ENCODE data around the gene ENO3. TPM values are rescaled to one million over a fixed set of nuclear protein-coding genes. Genes with fewer than 3 reads are reported as not detected.

Gene ENO3
- total RNA-seq, 1 experiment from 2014 or later = 24.6 TPM

GRCh38 chr17:4928881-4929280 is 22.0 kb upstream of the ENO3 start:
- ATAC-seq = no peak
- no peaks in the 10 kb centered on the region for H3K36me3 ChIP-seq (ENCODE audit: control insufficient read depth in 1 of 2, insufficient read depth in 2 of 2, low read length in 2 of 2)
- H3K27ac ChIP-seq (ENCODE audit: low read depth, low read length) = no peak overlapping the region
- intact Hi-C loops (cut with micrococcal nuclease) = no loop called here
- H3K4me3 ChIP-seq (replicated peaks in 1 of 2; ENCODE audit: low read depth in 1 of 2, low read length in 2 of 2) = no peak overlapping the region
- H3K27me3 ChIP-seq (ENCODE audit: insufficient read depth, low read length) = no peaks in the 10 kb centered on the region
- no TSS peak for BruUV-seq (replicated peaks)
- CTCF ChIA-PET = no interaction called here
- no peaks in the 10 kb centered on the region for H3K79me2 ChIP-seq (ENCODE audit: insufficient read depth, low read length)
- H4K20me1 ChIP-seq (ENCODE audit: insufficient read depth) = no peaks in the 10 kb centered on the region
- no peak overlapping the region for H3K4me2 ChIP-seq (ENCODE audit: low read length)
- no peak for DNase-seq (ENCODE audit: low read depth, low spot score)
- H2AFZ ChIP-seq (ENCODE audit: low read depth, low read length, poor library complexity, severe bottlenecking) = no peak overlapping the region
- no peak overlapping the region for H3K9ac ChIP-seq (ENCODE audit: low read length)
- RAD21 ChIA-PET (ENCODE audit: low non-redundant PET in 1 of 2, low total read pairs in 2 of 2, uncharacterized antibody in 2 of 2, unreplicated experiment in 2 of 2) = no interaction called here
- no peaks in the 10 kb centered on the region for H3K9me3 ChIP-seq (ENCODE audit: control insufficient read depth in 1 of 2, insufficient read depth in 1 of 2, low read depth in 1 of 2, low read length in 2 of 2)
- TF ChIP-seq ATF3 (IDR thresholded peaks at IDR 0.05) (no peak), RAD21 (IDR thresholded peaks at IDR 0.05; ENCODE audit: low read depth) (no peak), CBX3 (IDR thresholded peaks at IDR 0.05; ENCODE audit: low read depth) (no peak), FOSL1 (IDR thresholded peaks at IDR 0.05; ENCODE audit: low read depth) (no peak), SP1 (IDR thresholded peaks at IDR 0.05; ENCODE audit: low read depth) (no peak), ELF1 (IDR thresholded peaks at IDR 0.05; ENCODE audit: borderline replicate concordance, low read depth) (no peak), YY1 (IDR thresholded peaks at IDR 0.05; ENCODE audit: extremely low read depth, insufficient replicate concordance, low read depth, low read length) (no peak), REST (IDR thresholded peaks at IDR 0.05; ENCODE audit: low read depth) (no peak), EGR1 (IDR thresholded peaks at IDR 0.05; ENCODE audit: low read depth) (no peak), ZNF274 (IDR thresholded peaks at IDR 0.05; ENCODE audit: low read depth, low read length) (no peak), POLR2A (IDR thresholded peaks at IDR 0.05; ENCODE audit: borderline replicate concordance, extremely low read depth, insufficient read depth, insufficient read length) (no peak), ZFX (IDR thresholded peaks at IDR 0.05) (no peak), JUND (IDR thresholded peaks at IDR 0.05) (no peak), MAX (IDR thresholded peaks at IDR 0.05) (no peak), EZH2phosphoT487 (IDR thresholded peaks at IDR 0.05; ENCODE audit: borderline replicate concordance) (no peak), SIN3A (IDR thresholded peaks at IDR 0.05; ENCODE audit: low read depth) (no peak), TCF7L2 (IDR thresholded peaks at IDR 0.05; ENCODE audit: borderline replicate concordance, extremely low read depth, insufficient read depth, insufficient read length) (no peak)
- no peaks in the 10 kb centered on the region for H3K9me2 ChIP-seq (ENCODE audit: insufficient read depth)
- POLR2A ChIA-PET = no interaction called here
- no peaks in the 10 kb centered on the region; a peak in 1 of 4 replicates for H3K4me1 ChIP-seq (ENCODE audit: control insufficient read depth in 1 of 2, insufficient read depth in 2 of 2, low read length in 2 of 2)
